CD8-positive, alpha-beta memory T cell (primary cell): Measurements from ENCODE around the gene IGFL2. TPM values are rescaled to one million over a fixed set of nuclear protein-coding genes. Genes with fewer than 3 reads are reported as not detected.
A peak's percentile ranks its signal among the peaks of the same experiment; 100 is the strongest.

ENCODE experiments used
- CTCF ChIA-PET: fragments of 350-600 bp; sonication (Branson Sonifier 250); formaldehyde crosslinking; loops from one replicate; lab custom pipeline; 2021; ENCODE audit warnings: antibody characterized with exemption; lab: Charles Lee
- POLR2A ChIA-PET: fragments of 350-600 bp; sonication (Branson Sonifier 250); formaldehyde crosslinking; loops from one replicate; lab custom pipeline; 2021; ENCODE audit warnings: antibody characterized with exemption; lab: Charles Lee
- DNase-seq, 5 donors: peaks; one replicate each; pipeline versions ENCODE4 v3.0.0 to v3.0.0-alpha.2; 2020 to 2022; ENCODE audit warnings: mixed read lengths in 1 of 5
- H3K27ac ChIP-seq: one replicate; pipeline ENCODE4 v1.7.0; 2013; ENCODE audit warnings: low read depth, mild to moderate bottlenecking, low read length, moderate library complexity
- H3K27me3 ChIP-seq: 2 replicates; pipeline ENCODE4 v1.7.0; 2013; ENCODE audit warnings: low read length, mild to moderate bottlenecking; ENCODE audit not compliant: insufficient read depth, poor library complexity, severe bottlenecking
- H3K36me3 ChIP-seq: 2 replicates; pipeline ENCODE4 v1.7.0; 2013; ENCODE audit warnings: mild to moderate bottlenecking, low read length, moderate library complexity; ENCODE audit not compliant: insufficient read depth
- H3K4me1 ChIP-seq: 2 replicates; pipeline ENCODE4 v1.7.0; 2013; ENCODE audit warnings: mild to moderate bottlenecking, low read length, moderate library complexity; ENCODE audit not compliant: insufficient read depth
- H3K4me3 ChIP-seq: 2 replicates; pipeline ENCODE4 v1.7.0; 2013; ENCODE audit warnings: mild to moderate bottlenecking, low read length
- H3K9me3 ChIP-seq: 2 replicates; pipeline ENCODE4 v1.7.0; 2013; ENCODE audit warnings: mild to moderate bottlenecking, low read length
- H3K27ac Mint-ChIP-seq, 8 donors: one replicate each; pipeline ENCODE4 v1.8.0; 2020 to 2021; ENCODE audit warnings: mixed read lengths in 8 of 8, mild to moderate bottlenecking in 6 of 8, inconsistent platforms in 3 of 8, moderate library complexity in 3 of 8
- H3K27me3 Mint-ChIP-seq, 2 donors: one replicate each; pipeline ENCODE4 v1.8.0; 2020 to 2021; ENCODE audit warnings: mixed read lengths in 2 of 2, mild to moderate bottlenecking in 1 of 2, moderate library complexity in 1 of 2
- H3K36me3 Mint-ChIP-seq, 3 donors: one replicate each; pipeline ENCODE4 v1.8.0; 2020 to 2021; ENCODE audit warnings: mixed read lengths in 3 of 3, inconsistent platforms in 1 of 3, mild to moderate bottlenecking in 1 of 3
- H3K4me1 Mint-ChIP-seq, 3 donors: one replicate each; pipeline ENCODE4 v1.8.0; 2020 to 2021; ENCODE audit warnings: mixed read lengths in 3 of 3, inconsistent platforms in 1 of 3, mild to moderate bottlenecking in 1 of 3
- H3K4me3 Mint-ChIP-seq, 7 donors: one replicate each; pipeline ENCODE4 v1.8.0; 2020 to 2021; ENCODE audit warnings: mixed read lengths in 7 of 7, mild to moderate bottlenecking in 6 of 7, moderate library complexity in 4 of 7, inconsistent platforms in 2 of 7
- H3K9me3 Mint-ChIP-seq, 5 donors: one replicate each; pipeline ENCODE4 v1.8.0; 2020 to 2022; ENCODE audit warnings: mixed read lengths in 5 of 5, mild to moderate bottlenecking in 3 of 5, moderate library complexity in 2 of 5, inconsistent platforms in 1 of 5
- polyA plus RNA-seq: library from polyadenylated mRNA; unstranded; fragments of 300-500 nt; fragmentation: Illumina TruSeq; gene quantifications from one replicate; pipeline ENCODE4 v1.2.3, GENCODE V29; 2021
- total RNA-seq, 2 experiments: library from RNA; stranded (reverse); gene quantifications; one replicate each; pipeline ENCODE4 v1.2.3, GENCODE V29; 2021

The IGFL2 gene
- total and polyA plus RNA-seq, 3 experiments from 2014 or later = not detected

DNA sequence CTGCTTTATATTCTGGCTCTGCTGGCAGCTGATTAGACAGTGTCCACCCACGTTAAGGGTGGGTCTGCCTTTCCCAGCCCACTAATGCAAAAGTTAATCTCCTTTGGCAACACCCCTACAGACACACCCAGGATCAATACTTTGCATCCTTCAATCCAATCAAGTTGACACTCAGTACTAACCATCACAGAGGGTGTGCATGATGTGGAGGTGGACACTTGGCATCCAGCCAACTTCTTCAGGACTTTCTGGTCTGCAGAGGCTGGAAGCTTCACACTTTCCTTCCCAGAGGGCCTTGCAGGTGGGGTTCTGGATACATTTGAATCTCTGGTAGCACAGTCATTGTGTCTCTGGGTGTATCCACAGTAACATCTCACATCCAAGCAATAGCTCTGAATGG lies 62.6 kb downstream of the IGFL2 start:
- Mint-ChIP-seq H3K4me1 (peaks cover 5 to 14% (median 12%) of the 10 kb centered on the region in 3 donors), H3K27ac (no peak overlapping the region), H3K36me3 (peaks cover 0 to 1% (median 0%) of the 10 kb centered on the region in 3 donors), H3K4me3 (no peak overlapping the region), H3K9me3 (no peaks in the 10 kb centered on the region), H3K27me3 (peaks cover 16 to 65% of the 10 kb centered on the region in 2 donors)
- H3K4me1 ChIP-seq = no peaks in the 10 kb centered on the region
- ChIA-PET CTCF (no interaction called here), POLR2A (interaction anchor here (0.6 kb wide), 1 partner anchor 1449 kb away, joined by 3 read pairs; no protein-coding TSS in a partner anchor)
- H3K4me3 ChIP-seq = no peak overlapping the region
- H3K9me3 ChIP-seq = no peaks in the 10 kb centered on the region
- no peaks in the 10 kb centered on the region for H3K36me3 ChIP-seq
- no peaks in the 10 kb centered on the region for H3K27me3 ChIP-seq
- H3K27ac ChIP-seq = peak overlapping the region; percentile 16
- DNase-seq = no peak

Other genes with a start within 250 kb of the IGFL2 start
- gene MYPOP, start 245.6 kb upstream of the IGFL2 start, total RNA-seq = 1 to 10 TPM; 4.9 to 5.8 TPM
- 0.46 TPM for gene MYPOP, start 245.6 kb upstream of the IGFL2 start, polyA plus RNA-seq
- not detected for gene NANOS2, start 233.5 kb upstream of the IGFL2 start, total RNA-seq
- gene NANOS2, start 233.5 kb upstream of the IGFL2 start, polyA plus RNA-seq = not detected
- not detected for gene NOVA2, start 174.4 kb upstream of the IGFL2 start, total RNA-seq
- not detected for gene NOVA2, start 174.4 kb upstream of the IGFL2 start, polyA plus RNA-seq
- gene CCDC61, start 152.8 kb upstream of the IGFL2 start, total RNA-seq = 10 to 100 TPM; 20.0 to 23.3 TPM
- 13.8 TPM for gene CCDC61, start 152.8 kb upstream of the IGFL2 start, polyA plus RNA-seq
- not detected for gene PGLYRP1, start 125.2 kb upstream of the IGFL2 start, total RNA-seq
- gene PGLYRP1, start 125.2 kb upstream of the IGFL2 start, polyA plus RNA-seq = not detected
- not detected for gene IGFL4, start 107.2 kb upstream of the IGFL2 start, total RNA-seq
- not detected for gene IGFL4, start 107.2 kb upstream of the IGFL2 start, polyA plus RNA-seq
- not detected for gene IGFL3, start 23.6 kb upstream of the IGFL2 start, total RNA-seq
- gene IGFL3, start 23.6 kb upstream of the IGFL2 start, polyA plus RNA-seq = not detected
- not detected for gene IGFL1, start 81.5 kb downstream of the IGFL2 start, total RNA-seq
- gene IGFL1, start 81.5 kb downstream of the IGFL2 start, polyA plus RNA-seq = not detected
- gene HIF3A, start 148.8 kb downstream of the IGFL2 start, total RNA-seq = not detected
- gene HIF3A, start 148.8 kb downstream of the IGFL2 start, polyA plus RNA-seq = not detected
- 100 to 1,000 TPM; 124 TPM for gene PPP5C, start 198.8 kb downstream of the IGFL2 start, total RNA-seq
- 38.7 TPM for gene PPP5C, start 198.8 kb downstream of the IGFL2 start, polyA plus RNA-seq